HG03575 (cell line): ENCODE data around the gene MRPL19.
A peak's percentile ranks its signal among the peaks of the same experiment; 100 is the strongest.

Source experiments
- ATAC-seq: cut with Tn5 transposase; IDR thresholded peaks from one replicate; pipeline ENCODE4 v1.9.1; 2021; ENCODE audit not compliant: unreplicated experiment, insufficient number of reproducible peaks, low FRiP score; ENCODE audit errors: extremely low read depth

Gene MRPL19

DNA sequence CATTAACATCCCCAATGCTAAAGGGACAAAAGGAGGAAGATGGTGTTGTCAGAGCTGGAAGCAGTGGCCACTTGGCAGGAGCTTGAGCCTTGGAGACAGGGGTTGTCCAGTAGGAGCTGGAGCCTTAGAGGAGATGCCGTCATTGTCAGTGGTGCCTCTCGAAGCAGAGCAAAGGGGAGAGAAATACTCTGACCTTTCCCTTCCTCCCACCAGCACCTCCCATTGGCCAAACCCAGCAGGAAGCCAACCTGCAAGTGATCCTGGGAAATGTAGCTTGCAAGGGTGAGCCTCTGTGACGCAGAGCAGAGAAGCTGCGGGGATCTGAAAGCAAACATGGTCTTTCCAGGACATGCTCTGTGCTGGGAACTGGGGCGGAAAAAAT lies 33.7 kb upstream of the MRPL19 start:
- ATAC-seq, result no peak

DNA sequence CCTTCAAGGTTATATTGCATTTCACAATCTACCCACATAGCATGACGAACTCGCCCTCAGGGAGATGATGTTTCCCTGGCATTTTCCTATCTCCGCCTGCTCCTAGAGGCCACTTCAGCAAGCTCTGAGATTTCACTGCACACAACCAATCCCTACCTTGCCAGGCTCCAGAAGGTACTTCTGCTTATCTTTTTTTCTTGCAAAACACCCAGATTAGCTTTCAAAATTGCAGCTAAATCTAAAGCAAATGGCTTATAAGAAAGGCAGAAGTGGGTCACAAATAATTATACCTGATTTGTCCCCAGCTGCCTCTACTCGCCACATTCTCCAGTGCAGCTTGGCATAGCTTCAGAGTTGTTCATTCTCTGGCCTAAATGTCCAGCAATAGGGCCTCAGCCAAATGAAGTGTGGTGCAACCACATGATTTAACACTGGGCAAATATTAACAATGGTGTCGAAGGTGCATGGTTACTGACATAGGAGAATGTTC lies 32.4 kb upstream of the MRPL19 start:
- no peak for ATAC-seq

GRCh38 chr2:75616406-75616805 lies 30.2 kb upstream of the MRPL19 start:
- ATAC-seq, result no peak

GRCh38 chr2:75616933-75617332 lies 29.6 kb upstream of the MRPL19 start:
- no peak for ATAC-seq

GRCh38 chr2:75619956-75620740 lies 26.4 kb upstream of the MRPL19 start:
- ATAC-seq, result no peak

DNA sequence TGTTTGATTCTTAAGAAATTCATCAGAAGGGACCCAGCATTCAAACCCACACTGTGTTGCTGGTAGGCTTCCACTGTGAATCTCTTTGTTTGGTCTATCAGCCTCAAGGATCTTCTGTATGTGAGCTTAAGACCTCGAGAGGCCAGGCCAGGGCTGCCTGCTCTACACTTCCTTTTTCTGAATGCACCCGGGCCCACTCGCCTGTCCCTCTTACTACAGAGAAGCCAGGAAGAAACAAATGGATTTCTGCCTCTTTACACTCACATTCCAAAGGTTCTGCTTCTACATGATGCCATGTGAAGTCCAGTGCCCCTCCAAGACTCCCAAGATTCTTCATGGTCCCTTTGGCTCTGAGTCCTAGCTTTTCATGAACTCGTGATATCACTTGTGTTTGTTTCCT lies 25.4 kb upstream of the MRPL19 start:
- ATAC-seq, result no peak

- ATAC-seq, result no peak
Measured at GRCh38 chr2:75622500-75622899, 24.1 kb upstream of the MRPL19 start.

DNA sequence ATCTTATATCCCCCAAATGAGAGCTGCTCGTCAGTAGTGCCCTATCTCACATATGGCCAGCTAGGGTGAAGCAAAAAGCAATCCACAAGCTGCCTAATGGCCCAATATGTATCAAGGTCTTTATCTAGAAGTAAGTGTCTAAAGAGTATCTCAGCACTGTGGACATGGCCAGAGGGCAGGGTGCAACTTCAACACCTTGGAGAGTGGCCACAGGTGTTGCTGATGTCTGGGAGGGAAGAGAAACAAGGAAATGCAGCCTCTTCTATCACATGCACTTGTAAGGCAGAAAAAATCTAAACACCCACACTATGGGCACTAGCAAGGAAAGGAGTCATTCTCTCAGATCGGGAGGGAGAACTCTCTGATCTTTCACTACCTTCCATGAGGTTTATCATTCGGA lies 23.7 kb upstream of the MRPL19 start:
- no peak for ATAC-seq

- ATAC-seq, result peak; percentile 50
Measured at GRCh38 chr2:75627902-75628504, 18.6 kb upstream of the MRPL19 start.

GRCh38 chr2:75632091-75632701 lies 14.4 kb upstream of the MRPL19 start:
- ATAC-seq, result no peak

DNA sequence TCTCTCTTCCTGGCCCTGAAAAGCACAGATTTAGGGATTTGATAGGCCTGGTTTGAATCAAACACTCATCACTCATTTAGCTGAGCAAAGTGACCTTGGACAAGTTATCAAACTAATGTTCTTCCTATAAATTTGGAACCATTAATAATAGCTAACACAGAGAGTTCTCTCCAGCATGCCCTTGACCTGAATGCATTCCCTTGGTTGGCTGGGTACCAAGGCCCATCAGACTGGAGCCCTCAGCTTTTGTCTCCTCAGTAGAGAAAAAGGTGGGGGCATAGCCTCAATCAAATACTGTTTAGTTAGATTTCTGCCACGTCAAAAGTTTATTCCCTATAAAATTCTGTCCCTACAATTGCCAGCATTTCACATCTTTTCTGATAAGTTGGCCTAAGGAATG lies 13.8 kb upstream of the MRPL19 start:
- ATAC-seq, result no peak

GRCh38 chr2:75633620-75634019 lies 13.0 kb upstream of the MRPL19 start:
- no peak for ATAC-seq

- no peak for ATAC-seq
Measured at GRCh38 chr2:75634945-75635344, 11.6 kb upstream of the MRPL19 start.

DNA sequence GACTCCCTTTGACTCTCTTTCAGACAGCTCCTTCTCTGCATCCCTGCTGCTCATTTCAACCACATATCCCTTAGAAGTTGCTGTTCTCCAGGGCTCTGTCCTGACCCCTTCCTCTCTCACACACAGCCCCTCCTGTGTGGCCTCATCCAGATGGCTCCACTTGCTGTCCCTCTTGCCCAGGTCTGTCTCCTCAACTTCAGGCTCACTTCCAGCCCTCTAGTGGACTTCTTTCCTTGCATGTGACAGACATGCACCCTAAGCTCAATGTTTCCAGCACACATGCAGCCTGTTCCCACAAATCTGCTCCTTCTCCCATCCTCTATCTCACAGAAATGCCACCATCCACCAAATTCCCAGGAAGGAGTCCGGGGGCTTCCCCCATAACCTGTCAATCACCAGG lies 9.0 kb upstream of the MRPL19 start:
- no peak for ATAC-seq

DNA sequence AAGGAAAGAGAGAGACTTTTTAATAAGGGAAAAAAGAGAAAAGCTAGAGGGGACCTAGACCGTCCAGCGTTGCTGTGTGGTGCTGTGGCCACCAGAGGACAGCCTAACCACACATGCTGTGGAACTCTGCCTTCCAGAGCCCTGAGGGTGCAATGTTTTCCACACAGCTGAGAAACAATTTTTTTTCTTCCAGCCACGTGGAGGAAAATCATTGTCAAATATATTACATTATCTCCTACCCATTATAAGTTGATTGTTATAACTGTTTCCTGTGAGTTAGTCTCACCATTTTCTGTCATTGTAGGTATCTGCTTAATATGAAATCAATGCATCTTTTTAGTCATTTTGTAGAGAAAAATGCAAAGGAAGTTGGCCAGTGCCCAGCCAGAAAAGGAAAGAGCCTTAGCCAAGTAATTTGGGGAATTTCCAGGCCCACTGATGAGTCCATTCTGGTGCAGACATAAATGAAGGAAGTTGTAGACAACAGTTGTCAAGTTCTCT lies 5.9 kb upstream of the MRPL19 start:
- ATAC-seq, result peak; percentile 69

DNA sequence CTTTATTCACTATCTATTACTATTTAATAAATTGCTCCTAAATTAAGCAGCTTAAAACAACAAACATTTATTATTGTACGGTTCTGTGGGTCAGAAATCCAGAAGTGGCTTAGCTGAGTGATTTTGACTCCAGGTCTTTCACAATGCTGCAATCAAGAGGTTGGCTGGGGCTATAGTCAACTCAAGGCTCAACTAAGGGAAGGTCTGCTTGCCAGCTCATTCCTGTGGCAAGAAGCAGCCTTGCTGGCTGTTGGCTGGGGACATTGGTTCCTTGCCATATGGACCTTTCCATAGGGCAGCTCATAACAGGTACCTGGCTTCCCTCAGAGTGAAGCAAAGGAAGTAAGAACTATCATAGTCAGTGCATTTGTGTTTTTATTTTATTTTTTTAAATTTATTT lies 5.0 kb upstream of the MRPL19 start:
- ATAC-seq, result no peak

DNA sequence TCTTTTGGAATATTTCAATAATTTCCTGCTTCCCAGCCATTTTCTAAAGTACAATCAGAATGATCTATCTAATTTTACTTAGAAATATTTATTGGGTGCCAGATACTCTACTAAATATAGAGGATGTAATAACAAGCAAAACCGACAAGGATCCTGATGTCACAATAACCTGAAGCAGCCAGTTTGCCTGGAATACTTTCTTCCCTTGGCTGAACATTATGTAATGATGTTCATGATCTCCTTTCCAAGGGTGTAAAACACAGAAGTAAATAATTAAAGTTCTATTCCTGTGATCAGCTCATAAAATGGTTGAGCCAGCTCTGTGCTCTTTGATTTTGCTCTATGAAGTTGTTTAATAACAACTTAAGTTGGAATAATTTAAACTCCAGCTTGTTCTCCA lies 2.6 kb upstream of the MRPL19 start:
- ATAC-seq, result no peak

DNA sequence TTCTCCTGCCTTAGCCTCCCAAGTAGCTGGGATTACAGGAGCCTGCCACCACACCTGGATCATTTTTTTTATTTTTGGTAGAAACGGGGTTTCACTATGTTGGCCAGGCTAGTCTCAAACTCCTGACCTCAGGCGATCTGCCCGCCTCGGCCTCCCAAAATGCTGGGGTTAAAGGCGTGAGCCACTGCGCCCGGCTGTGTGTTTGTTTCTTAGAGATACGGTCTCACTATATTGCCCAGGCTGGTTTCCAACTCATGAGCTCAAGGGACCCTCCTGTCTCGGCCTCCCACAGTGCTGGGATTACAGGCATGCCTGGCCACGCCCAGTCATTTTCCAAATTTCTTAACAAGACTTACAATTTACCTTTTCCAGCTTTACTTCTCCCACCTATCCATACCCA lies 940 bp upstream of the MRPL19 start:
- no peak for ATAC-seq

DNA sequence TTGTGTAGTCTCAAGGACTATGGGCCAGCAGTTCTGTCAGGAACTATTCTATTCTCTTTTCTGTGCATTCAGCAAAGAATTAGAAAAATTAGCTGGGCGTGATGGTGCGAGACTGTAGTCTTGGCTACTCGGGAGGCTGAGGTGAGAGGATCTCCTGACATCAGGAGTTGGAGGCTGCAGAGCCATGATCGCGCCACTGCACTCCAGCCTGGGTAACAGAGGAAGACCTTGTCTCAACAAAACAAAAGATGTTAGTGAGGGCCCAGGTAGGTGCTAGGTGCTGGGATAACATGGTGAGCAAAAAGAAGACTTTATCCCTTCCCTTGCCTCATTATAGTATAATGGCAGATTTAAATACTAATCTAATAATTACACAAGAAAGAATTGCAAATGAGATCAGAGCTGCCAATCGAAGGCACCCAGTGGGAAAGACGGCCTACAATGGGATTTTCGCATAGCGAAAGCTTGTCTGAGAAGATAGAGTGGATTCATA lies 447 bp upstream of the MRPL19 start:
- peak; percentile 10 for ATAC-seq

DNA sequence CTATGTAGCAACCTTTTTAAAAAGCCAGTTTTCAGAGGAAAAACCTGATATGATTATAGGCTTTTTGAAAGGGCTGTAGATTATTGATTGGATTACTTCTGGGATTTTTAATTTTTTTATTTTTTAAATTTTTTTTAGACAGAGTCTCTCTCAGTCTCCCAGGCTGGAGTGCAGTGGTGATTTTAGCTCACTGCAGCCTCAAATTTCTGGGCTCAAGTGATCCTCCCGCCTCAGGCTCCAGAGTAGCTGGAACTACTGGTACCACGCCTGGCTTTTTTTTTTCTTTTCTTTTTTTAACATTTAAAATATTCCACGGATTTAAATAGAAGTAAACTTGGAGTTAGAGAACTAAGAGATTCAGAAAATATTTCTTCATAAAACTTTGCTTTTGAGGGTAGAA lies 1.2 kb downstream of the MRPL19 start:
- ATAC-seq, result no peak
